Transverse colon (tissue), 3 donors: Measurements from ENCODE around the gene CRB1.

Experiments used
- EP300 ChIP-seq: sonication (generic); formaldehyde crosslinking; IDR thresholded peaks from one replicate; pipeline ENCODE4 v1.6.1; 2017; ENCODE audit warnings: antibody characterized with exemption, low read depth
- POLR2A ChIP-seq: fragments of 450-650 bp; IDR thresholded peaks from one replicate; pipeline ENCODE4 v1.6.1; 2016; ENCODE audit warnings: antibody characterized with exemption, mild to moderate bottlenecking, moderate library complexity
- TF ChIP-seq, protein P1 (sequence below), 5 experiments: fragments of 200-600 bp in 3 of 5; fragments of 450-650 bp in 2 of 5; sonication (generic) in 3 of 5; IDR thresholded peaks; 1 replicate in 2 of 5; 2 replicates in 3 of 5; pipeline ENCODE4 v1.5.1; 2016 to 2017; ENCODE audit warnings: antibody characterized with exemption in 5 of 5, inconsistent platforms in 3 of 5, mild to moderate bottlenecking in 2 of 5, moderate library complexity in 1 of 5

DNA sequence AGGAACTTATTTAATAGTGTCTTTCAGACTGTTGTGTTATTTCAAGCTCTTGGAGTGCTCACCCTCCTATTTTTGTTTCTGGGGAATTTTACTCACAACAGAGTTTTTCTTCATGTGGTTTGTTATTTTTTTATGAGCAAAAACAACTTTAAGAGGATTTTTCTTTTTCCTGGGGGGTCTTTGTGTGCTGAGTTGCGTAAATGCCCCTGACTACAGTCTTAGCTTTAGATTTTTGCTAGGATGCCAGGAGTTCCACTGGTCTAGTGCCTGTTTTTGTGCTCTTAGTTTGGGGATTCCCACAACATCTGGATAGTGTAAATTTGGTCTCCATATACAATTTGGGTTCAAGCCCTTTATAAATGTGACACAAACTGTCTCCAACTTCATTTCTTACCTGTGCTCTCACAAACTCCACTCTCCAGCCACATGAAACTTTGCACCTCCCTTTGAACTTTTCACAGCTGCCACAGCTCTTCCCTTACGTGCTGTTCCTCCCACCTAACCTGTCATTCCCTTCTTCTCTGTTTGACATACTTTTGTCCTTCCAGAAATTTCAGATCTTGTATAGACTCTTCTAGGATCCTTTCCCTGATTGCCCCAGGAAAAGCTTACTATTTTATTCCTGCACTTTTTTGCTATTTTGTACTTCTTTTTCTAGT, 180.2 kb downstream of the CRB1 start:
- TF ChIP-seq, protein P1, sequence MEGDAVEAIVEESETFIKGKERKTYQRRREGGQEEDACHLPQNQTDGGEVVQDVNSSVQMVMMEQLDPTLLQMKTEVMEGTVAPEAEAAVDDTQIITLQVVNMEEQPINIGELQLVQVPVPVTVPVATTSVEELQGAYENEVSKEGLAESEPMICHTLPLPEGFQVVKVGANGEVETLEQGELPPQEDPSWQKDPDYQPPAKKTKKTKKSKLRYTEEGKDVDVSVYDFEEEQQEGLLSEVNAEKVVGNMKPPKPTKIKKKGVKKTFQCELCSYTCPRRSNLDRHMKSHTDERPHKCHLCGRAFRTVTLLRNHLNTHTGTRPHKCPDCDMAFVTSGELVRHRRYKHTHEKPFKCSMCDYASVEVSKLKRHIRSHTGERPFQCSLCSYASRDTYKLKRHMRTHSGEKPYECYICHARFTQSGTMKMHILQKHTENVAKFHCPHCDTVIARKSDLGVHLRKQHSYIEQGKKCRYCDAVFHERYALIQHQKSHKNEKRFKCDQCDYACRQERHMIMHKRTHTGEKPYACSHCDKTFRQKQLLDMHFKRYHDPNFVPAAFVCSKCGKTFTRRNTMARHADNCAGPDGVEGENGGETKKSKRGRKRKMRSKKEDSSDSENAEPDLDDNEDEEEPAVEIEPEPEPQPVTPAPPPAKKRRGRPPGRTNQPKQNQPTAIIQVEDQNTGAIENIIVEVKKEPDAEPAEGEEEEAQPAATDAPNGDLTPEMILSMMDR (IDR thresholded peaks at IDR 0.05): no peak
- TF ChIP-seq POLR2A (no peak), EP300 (no peak)
